Astrocyte (in vitro differentiated cells and primary cell): Measurements from ENCODE around the gene CHAF1A. TPM values are rescaled to one million over a fixed set of nuclear protein-coding genes. Genes with fewer than 3 reads are reported as not detected.
A peak's percentile ranks its signal among the peaks of the same experiment; 100 is the strongest.

Source experiments
- DNase-seq: peaks from one replicate; pipeline ENCODE4 v3.0.0-alpha.2; 2010; ENCODE audit warnings: low read depth
- FAIRE-seq: peaks from 2 replicates; lab custom pipeline; 2011; peaks lifted over from hg19 to GRCh38; lab: Jason Lieb, UNC
- H2AFZ ChIP-seq: 2 replicates; pipeline ENCODE4 v1.6.0; 2012; ENCODE audit warnings: low read depth, low read length, inconsistent platforms
- H3K27ac ChIP-seq: 2 replicates; pipeline ENCODE4 v1.5.1; 2011; ENCODE audit warnings: low read depth, low read length, inconsistent platforms
- H3K27me3 ChIP-seq: 2 replicates; pipeline ENCODE4 v1.6.0; 2011; ENCODE audit warnings: low read length, inconsistent platforms; ENCODE audit not compliant: insufficient read depth
- H3K36me3 ChIP-seq: 2 replicates; pipeline ENCODE4 v1.5.1; 2011; ENCODE audit warnings: low read length, inconsistent platforms; ENCODE audit not compliant: insufficient read depth
- H3K4me1 ChIP-seq: 2 replicates; pipeline ENCODE4 v1.5.1; 2011; ENCODE audit warnings: low read length, inconsistent platforms; ENCODE audit not compliant: insufficient read depth
- H3K4me2 ChIP-seq: 2 replicates; pipeline ENCODE4 v1.6.0; 2012; ENCODE audit warnings: low read length, inconsistent platforms
- H3K4me3 ChIP-seq: 2 replicates; pipeline ENCODE4 v1.5.1; 2011; ENCODE audit warnings: low read depth, mild to moderate bottlenecking, low read length, inconsistent platforms; ENCODE audit not compliant: insufficient read depth
- H3K79me2 ChIP-seq: 2 replicates; pipeline ENCODE4 v1.6.0; 2012; ENCODE audit warnings: mild to moderate bottlenecking, low read length, inconsistent platforms; ENCODE audit not compliant: insufficient read depth
- H3K9ac ChIP-seq: 2 replicates; pipeline ENCODE4 v1.6.0; 2012; ENCODE audit warnings: mild to moderate bottlenecking, low read length, inconsistent platforms
- H3K9me3 ChIP-seq: 2 replicates; pipeline ENCODE4 v1.5.1; 2012; ENCODE audit warnings: low read depth, mild to moderate bottlenecking, low read length, inconsistent platforms; ENCODE audit not compliant: insufficient read depth
- H4K20me1 ChIP-seq: 2 replicates; pipeline ENCODE4 v1.6.0; 2012; ENCODE audit warnings: low read length, inconsistent platforms; ENCODE audit not compliant: insufficient read depth
- H3K27ac Mint-ChIP-seq: one replicate; pipeline ENCODE4 v1.8.0; 2021; ENCODE audit warnings: mild to moderate bottlenecking, mixed read lengths; ENCODE audit not compliant: unreplicated experiment
- H3K27me3 Mint-ChIP-seq: one replicate; pipeline ENCODE4 v1.8.0; 2021; ENCODE audit warnings: low read depth, mixed read lengths; ENCODE audit not compliant: unreplicated experiment
- H3K36me3 Mint-ChIP-seq: one replicate; pipeline ENCODE4 v1.8.0; 2021; ENCODE audit warnings: low read depth, mixed read lengths; ENCODE audit not compliant: unreplicated experiment
- H3K4me1 Mint-ChIP-seq: one replicate; pipeline ENCODE4 v1.8.0; 2021; ENCODE audit warnings: low read depth, mixed read lengths; ENCODE audit not compliant: unreplicated experiment
- H3K4me3 Mint-ChIP-seq: one replicate; pipeline ENCODE4 v1.8.0; 2021; ENCODE audit warnings: mild to moderate bottlenecking, moderate library complexity, mixed read lengths; ENCODE audit not compliant: unreplicated experiment
- H3K9me3 Mint-ChIP-seq: one replicate; pipeline ENCODE4 v1.8.0; 2021; ENCODE audit warnings: mild to moderate bottlenecking, mixed read lengths; ENCODE audit not compliant: unreplicated experiment
- CTCF ChIP-seq: IDR thresholded peaks from 2 replicates; pipeline ENCODE4 v1.5.1; 2011; ENCODE audit warnings: low read depth, mild to moderate bottlenecking, inconsistent platforms, low read length, moderate library complexity; ENCODE audit not compliant: insufficient read depth
- EZH2 ChIP-seq: IDR thresholded peaks from 2 replicates; pipeline ENCODE4 v1.6.1; 2012; ENCODE audit warnings: mild to moderate bottlenecking, low read length, inconsistent platforms; ENCODE audit not compliant: insufficient read depth
- total RNA-seq: library from RNA; stranded (reverse); gene quantifications from 2 replicates; pipeline ENCODE4 v1.2.1, GENCODE V29; 2021

Gene CHAF1A
- total RNA-seq, 1 donor from 2014 or later = 8.5 TPM

- FAIRE-seq (no peak), DNase-seq (no peak)
- Histone ChIP-seq H3K27ac (no peak overlapping the region), H3K79me2 (peaks cover 5% of the 10 kb centered on the region), H3K4me3 (no peak overlapping the region), H3K9ac (no peak overlapping the region), H4K20me1 (peaks cover 7% of the 10 kb centered on the region), H3K4me2 (no peak overlapping the region), H3K27me3 (no peaks in the 10 kb centered on the region), H3K4me1 (no peaks in the 10 kb centered on the region), H3K36me3 (no peaks in the 10 kb centered on the region), H2AFZ (no peak overlapping the region), H3K9me3 (no peaks in the 10 kb centered on the region)
- Mint-ChIP-seq H3K4me3 (no peak overlapping the region), H3K27me3 (no peaks in the 10 kb centered on the region), H3K9me3 (no peaks in the 10 kb centered on the region), H3K36me3 (peaks cover 10% of the 10 kb centered on the region), H3K27ac (no peak overlapping the region), H3K4me1 (no peaks in the 10 kb centered on the region)
- no peak for TF ChIP-seq CTCF
- no peak for TF ChIP-seq EZH2
These were observed 80.4 kb downstream of the CHAF1A start for GRCh38 chr19:4482721-4483364.

- Histone ChIP-seq H2AFZ (no peak overlapping the region), H3K9me3 (no peaks in the 10 kb centered on the region), H3K27ac (no peak overlapping the region), H3K4me1 (no peaks in the 10 kb centered on the region), H3K27me3 (no peaks in the 10 kb centered on the region), H3K4me2 (no peak overlapping the region), H3K36me3 (no peaks in the 10 kb centered on the region), H3K4me3 (no peak overlapping the region), H3K9ac (no peak overlapping the region), H4K20me1 (peaks cover 7% of the 10 kb centered on the region), H3K79me2 (peaks cover 5% of the 10 kb centered on the region)
- TF ChIP-seq CTCF (no peak), EZH2 (no peak)
- FAIRE-seq (no peak), DNase-seq (no peak)
- Mint-ChIP-seq H3K27me3 (no peaks in the 10 kb centered on the region), H3K27ac (no peak overlapping the region), H3K36me3 (peaks cover 10% of the 10 kb centered on the region), H3K4me1 (no peaks in the 10 kb centered on the region), H3K4me3 (no peak overlapping the region), H3K9me3 (no peaks in the 10 kb centered on the region)
These were observed 80.9 kb downstream of the CHAF1A start for GRCh38 chr19:4483385-4483784.

GRCh38 chr19:4487572-4487971 is 85.1 kb downstream of the CHAF1A start:
- peaks cover 9% of the 10 kb centered on the region for H4K20me1 ChIP-seq
- no peak overlapping the region for H3K9ac ChIP-seq
- no peak for DNase-seq
- no peak overlapping the region for H3K4me3 ChIP-seq
- peaks cover 12% of the 10 kb centered on the region for H3K79me2 ChIP-seq
- peaks cover 14% of the 10 kb centered on the region for H3K36me3 Mint-ChIP-seq
- TF ChIP-seq EZH2 (no peak), CTCF (no peak)
- H3K36me3 ChIP-seq = peaks cover 11% of the 10 kb centered on the region
- no peak overlapping the region for H3K27ac Mint-ChIP-seq
- no peaks in the 10 kb centered on the region for H3K9me3 ChIP-seq
- H3K4me3 Mint-ChIP-seq = peak overlapping the region; percentile 34
- no peaks in the 10 kb centered on the region for H3K4me1 Mint-ChIP-seq
- H3K9me3 Mint-ChIP-seq = no peaks in the 10 kb centered on the region
- H3K27ac ChIP-seq = no peak overlapping the region
- H3K4me1 ChIP-seq = no peaks in the 10 kb centered on the region
- no peak overlapping the region for H3K4me2 ChIP-seq
- H3K27me3 Mint-ChIP-seq = no peaks in the 10 kb centered on the region
- no peak for FAIRE-seq
- H2AFZ ChIP-seq = no peak overlapping the region
- H3K27me3 ChIP-seq = no peaks in the 10 kb centered on the region
